HuH-7.5 (cell line): Measurements from ENCODE around the gene MSH2.
"Not testable (repeated sequence)": the region's sequence is repeated elsewhere in the genome, so short reads cannot be mapped to it uniquely, and the experiment has no call there.

ENCODE experiments used
- DNase-seq: peaks from one replicate; pipeline ENCODE4 v3.0.0; 2011; ENCODE audit warnings: low spot score

Gene MSH2

DNA sequence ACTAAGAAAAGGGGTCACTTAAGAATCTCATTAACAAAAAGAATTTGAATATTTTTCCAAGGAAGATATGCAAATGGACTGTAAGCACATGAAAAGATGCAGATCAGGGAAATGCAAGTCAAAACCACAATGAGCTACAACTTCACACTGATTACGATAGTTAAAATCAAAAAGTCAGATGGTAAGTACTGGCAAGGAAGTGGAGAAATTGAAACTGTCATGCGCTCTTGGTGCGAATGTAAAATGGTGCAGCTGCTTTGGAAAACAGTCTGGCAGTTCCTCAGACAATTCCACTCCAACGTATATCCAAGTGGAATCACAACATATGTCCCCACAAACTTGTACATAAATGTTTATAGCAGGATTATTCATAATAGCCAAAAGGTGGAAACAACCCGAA is 81.4 kb downstream of the MSH2 start:
- DNase-seq: no peak

- no peak for DNase-seq
These were observed 82.2 kb downstream of the MSH2 start for GRCh38 chr2:47485177-47485576.

- DNase-seq: no peak
These were observed 82.9 kb downstream of the MSH2 start for GRCh38 chr2:47485751-47486300.

GRCh38 chr2:47486841-47487497 is 84.0 kb downstream of the MSH2 start:
- no peak for DNase-seq

GRCh38 chr2:47487498-47487875 is 84.5 kb downstream of the MSH2 start:
- DNase-seq: no peak

DNA sequence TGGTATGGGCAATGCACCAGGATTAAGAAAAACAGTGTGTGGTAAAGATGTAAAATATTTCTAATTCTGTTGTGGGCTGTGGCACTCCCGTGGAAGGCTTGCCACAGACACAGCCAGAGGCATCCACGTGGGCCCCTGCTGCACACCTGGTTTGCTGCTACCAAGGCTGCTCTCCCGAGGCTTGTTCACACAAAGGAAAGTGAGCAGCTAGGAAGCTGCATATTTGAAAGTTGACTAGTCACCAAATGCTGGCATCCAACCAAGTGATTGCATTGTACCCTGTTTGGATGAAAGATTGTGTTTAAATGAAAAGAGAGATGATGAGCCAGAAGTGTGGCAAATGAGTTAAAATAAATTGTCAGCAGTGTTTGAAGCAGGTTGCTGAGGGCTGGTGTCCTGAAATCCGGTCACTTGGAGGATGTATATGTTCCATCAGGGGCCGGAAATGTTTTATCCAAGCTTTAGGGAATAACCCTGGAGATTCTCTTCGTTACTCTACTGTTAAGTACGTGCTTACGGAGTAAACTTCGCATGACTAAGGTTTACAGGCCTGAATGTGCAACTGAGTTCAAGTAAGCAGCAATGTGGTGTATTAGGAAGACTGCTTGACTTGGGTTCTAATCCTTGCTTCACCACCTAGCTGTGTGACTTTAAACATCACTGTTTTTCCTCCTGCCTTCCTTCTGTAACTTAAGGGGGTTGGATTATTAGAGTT is 86.1 kb downstream of the MSH2 start:
- no peak for DNase-seq

- DNase-seq: no peak
These were observed 87.5 kb downstream of the MSH2 start for GRCh38 chr2:47490406-47490805.

DNA sequence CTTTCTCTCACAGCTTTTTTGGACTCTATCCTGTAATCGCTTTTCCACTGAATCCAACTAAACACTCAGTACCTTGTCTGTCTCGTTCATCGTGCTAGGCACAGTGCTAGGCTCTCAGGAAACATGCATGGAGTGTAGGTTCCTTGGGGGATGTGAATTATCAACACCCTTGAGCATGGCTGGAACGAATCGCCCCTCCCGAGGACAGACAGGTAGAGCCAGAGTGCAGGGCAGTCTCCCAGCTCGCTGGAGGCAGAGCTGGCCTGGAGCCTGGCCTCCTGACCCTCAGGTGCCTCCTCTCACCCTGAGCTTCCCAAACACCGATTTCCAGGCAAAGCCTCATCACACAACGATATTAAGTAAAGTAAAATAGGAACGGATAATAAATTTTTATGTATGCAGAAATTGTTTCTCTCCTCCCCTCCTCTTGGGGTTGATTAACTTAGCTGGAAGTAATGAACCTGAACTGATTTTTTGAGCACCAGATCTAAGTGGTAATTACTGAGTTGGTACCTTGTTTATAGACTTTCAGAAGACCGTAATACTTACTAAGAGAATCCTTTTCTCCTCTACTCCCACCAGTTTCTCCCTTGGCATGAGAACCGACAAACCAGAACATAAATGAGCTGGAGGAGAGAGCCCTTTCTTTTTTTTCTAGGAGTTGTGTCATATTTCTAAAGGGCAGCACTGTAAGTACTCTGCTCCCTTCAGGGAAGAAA is 90.5 kb downstream of the MSH2 start:
- no peak for DNase-seq

DNA sequence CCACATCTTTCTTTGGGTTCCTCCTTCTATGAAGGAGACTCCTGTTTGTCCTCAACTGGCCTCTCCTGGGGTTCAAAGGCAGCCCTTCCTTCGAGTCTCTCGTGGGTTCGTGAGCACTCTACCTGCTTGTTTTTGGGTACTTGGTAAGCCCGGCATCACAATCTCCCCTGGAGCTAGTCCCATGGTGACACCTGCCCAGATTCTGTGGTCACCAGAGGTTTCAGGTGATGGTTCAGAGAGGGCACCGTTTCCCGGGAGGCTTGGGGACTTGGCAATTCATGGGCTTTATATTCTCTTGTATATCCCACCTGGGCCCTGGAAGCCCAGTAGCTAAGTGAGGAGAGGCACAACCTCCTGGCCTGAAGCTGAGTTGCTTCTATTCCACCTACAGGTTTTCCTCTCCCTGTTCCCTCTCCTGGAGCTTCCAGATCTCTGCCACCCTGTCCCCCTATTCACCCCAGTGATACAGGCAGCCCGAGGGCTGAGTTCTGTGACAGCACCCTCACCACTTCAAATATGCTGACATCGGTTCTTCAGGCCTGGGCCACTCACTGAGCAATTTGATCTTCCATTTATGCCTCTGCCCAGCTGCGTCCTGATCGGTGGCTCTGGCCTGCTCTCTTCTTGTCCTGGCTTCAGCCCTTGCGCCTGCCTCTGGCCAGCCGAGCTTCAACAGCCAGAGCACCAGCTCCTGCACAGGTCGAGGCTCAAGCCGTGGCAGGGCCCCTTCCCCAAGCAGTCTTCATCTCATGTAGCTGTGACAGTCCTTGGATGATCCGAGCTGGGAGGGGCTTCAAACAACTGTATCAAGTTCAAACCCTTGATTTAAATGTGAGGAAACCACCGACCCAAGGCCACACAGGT is 91.5 kb downstream of the MSH2 start:
- no peak for DNase-seq

DNA sequence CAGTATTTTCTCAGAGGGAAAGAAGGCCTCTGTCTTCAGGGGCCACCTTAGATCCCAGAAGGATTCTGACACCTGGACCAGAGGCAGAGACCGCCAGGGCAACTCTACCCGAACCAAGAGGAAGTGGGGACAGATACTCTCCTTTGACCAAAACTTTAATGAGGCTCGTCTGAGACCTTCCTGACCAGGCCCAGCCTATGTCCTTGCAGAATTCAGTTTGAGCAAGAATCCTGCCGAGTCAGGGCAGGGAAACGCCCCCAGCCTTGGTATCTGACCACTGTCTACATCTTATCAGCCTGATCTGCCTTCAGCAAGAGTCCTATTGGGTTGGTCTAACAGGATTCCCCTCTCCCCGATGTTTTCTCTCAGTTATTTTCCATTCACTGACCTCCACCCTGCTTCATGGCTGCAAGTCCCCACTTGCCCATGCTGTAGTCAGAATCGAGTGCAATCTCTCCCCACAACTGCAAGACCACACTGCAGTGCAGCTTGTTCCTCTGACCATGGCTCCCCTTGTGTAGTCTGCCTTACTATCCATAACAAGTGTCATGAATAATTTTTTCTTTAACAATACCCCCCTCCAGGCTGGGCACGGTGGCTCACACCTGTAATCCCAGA is 95.0 kb downstream of the MSH2 start:
- no peak for DNase-seq

GRCh38 chr2:47499093-47499492 is 96.1 kb downstream of the MSH2 start:
- no peak for DNase-seq

DNA sequence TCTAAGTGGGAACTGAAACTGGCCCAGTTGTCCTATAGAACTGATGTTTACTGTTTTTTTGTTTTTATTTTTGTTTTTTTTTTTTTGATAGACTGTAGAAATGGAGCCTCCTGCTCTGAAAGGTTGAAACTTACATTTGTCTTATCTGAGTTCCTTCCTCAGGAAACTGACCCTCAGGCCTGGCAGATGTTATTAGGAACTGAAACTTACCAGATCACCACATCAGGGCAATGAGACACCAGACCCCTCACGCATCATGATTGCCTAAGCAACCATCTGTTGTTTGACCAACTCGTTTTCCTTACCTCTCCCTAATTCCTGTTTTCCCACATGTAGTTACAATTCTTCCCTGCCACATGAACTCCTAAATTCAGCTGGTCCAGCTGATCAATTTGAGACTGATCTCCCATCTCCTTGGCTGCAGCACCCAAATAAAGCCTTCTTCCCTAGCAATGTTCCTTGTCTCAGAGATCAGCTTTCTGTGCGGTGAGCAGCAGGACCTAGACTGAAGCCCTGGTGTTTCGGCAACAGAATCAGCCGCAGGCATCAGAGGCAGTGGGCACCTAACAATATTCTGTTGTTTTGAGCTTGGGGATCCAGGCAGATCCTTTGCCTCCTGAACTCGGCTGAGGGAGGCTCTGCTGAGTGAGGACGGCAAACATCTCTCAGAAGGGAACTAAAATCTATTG is 96.8 kb downstream of the MSH2 start:
- no peak for DNase-seq

- DNase-seq: no peak
These were observed 98.6 kb downstream of the MSH2 start for GRCh38 chr2:47501374-47502200.

DNA sequence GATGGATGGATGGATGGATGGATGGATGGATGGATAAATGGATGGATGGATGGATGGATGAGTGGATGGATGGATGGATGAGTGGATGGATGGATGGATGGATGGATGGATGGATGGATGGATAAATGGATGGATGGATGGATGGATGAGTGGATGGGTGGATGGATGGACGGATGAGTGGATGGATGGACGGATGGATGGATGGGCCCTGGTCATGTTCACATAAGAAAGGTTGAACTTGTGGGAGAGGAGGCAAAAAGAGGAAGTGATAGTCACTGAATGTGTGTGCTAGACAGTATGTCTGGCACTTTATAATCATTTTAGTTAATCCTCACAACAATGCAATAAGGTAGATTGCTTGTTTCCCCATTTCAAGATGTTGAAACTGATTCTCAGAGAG is 99.5 kb downstream of the MSH2 start:
- not testable (repeated sequence) for DNase-seq

DNA sequence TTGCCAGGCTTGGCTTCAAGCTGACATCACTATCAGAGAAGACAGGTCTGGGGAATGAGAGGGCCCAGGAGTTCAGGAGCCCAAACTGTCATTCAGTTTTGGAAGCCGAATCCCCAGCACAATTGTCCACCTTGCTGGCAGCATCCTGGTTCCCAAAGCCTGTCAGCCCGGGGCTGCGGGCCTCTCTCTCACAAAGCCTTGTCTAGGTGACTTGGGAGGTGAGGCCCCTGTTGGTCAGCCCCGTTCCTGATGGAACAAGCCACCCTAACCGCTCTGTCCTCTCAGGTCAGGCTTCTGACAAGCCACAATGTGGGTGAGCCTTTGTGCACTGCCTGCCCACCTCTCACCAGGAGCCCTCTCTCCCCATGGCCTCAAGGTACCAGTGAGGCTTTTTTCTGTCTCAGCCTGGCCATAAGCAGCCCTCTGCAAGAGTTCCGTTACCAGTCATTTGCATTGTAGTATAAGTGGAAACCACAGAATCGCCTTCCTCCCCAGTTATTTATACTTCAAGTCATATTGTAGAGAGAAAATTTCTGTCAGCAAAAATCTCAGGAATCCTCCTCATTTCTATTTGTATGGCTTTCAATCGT is 100.6 kb downstream of the MSH2 start:
- DNase-seq: no peak

DNA sequence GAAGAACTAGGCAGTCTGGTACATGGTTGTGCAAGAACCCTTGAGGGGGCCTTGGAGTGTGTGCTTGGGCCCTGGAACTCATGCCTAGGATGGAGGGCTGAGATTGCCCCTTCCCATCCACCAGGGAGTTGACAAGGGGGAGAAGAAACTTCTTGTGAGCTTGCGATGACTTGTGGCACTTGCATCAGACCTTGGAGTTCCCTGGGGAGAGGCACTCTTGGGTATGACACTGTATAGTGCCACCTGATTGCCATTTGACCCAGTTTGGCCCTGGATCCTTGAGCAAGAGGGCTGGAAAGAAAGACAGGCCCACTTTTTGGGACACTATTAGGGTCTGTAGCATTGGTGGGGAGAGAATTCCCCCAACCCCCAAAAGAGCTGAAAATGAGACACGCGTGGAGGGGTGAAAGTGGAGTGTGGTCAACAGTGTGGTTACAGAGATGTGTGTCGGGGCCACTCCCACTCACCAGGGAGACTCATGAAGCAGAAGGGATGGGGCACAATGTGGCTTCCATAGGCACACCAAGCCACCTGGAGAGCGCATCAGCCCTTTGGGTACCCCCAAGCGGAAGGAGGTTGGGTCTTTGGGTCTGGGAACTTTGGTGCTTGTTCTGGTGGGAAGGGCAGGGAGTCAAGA is 101.3 kb downstream of the MSH2 start:
- no peak for DNase-seq

DNA sequence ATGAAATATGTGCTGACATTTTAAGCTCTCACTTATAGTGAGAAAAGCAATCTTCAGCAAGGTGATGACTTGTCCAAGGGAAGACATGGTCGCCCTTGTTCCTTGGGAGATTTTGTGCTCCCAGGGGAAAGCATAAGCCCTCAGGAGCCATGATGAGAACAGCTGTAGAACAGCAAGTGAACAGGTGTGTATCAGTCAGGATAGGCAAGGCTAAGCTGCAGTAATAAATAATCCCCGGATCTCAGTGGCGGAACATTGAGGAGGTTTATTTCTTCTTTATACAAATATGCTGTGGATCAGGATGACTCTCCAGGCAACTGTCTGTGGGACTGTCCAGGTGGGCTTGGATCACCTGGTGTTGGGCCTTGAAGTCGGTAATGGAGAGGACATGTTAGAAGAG is 103.1 kb downstream of the MSH2 start:
- no peak for DNase-seq

DNA sequence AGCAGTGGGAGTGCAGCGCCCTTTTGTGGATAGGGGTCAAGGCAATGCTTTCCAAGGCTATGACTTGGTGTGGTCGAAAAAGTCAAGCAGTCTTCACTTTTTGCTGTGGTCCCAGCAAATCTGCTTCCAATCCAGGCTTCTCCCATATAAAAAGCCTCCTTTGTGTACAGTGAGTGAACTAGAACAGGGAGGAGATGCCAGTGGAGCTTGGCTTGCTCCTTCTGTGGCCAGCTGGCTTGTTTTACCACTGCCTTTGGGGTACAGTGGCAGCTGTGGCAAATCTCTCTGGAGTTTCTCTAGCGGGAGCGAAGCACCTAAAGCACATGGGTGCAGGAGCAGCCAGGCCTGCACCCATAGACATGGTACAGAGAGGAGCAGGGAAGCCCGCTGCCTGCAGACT is 103.5 kb downstream of the MSH2 start:
- no peak for DNase-seq

DNA sequence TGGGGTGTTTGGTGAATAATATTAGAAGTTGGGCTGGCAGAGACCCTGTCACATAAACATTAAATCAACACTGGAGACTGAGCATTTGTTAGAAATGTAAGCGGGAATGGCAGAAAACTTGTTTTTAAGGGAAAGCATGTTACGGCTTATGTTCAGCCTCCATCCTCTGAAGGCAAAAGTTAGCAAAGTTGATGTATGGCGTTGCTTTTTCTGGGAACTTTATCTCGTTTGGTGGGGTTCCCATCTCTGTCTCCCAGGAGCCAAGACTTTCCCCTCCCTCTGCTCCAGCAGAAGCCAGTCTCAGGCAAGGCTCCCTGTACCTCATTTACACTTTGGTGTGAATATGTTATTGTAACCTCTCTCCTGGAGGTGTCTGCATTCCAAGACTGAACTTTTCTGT is 105.1 kb downstream of the MSH2 start:
- no peak for DNase-seq
